Measurements from ENCODE around the gene PPFIBP1. TPM values are rescaled to one million over a fixed set of nuclear protein-coding genes. Genes with fewer than 3 reads are reported as not detected.
"Not testable (repeated sequence)": the region's sequence is repeated elsewhere in the genome, so short reads cannot be mapped to it uniquely, and the experiment has no call there.

PPFIBP1 gene
- total RNA-seq, 1 donor from 2014 or later, result 102 TPM

- Mint-ChIP-seq H3K4me1 (peaks cover 39% of the 10 kb centered on the region), H3K36me3 (peaks cover 17% of the 10 kb centered on the region)
- not testable (repeated sequence) for H3K27ac Mint-ChIP-seq; DNase-seq (ENCODE audit: low spot score in 2 of 2, unreplicated experiment in 2 of 2); H3K4me3 Mint-ChIP-seq; H3K27me3 Mint-ChIP-seq (ENCODE audit: low read depth); H3K9me3 Mint-ChIP-seq
These were observed 118.9 kb downstream of the PPFIBP1 start for GRCh38 chr12:27642892-27643291.

- H3K36me3 Mint-ChIP-seq, result peaks cover 24% of the 10 kb centered on the region
- H3K27me3 Mint-ChIP-seq (ENCODE audit: low read depth), result no peaks in the 10 kb centered on the region
- peak overlapping the region; percentile 72 for H3K27ac Mint-ChIP-seq
- H3K4me3 Mint-ChIP-seq, result no peak overlapping the region
- H3K9me3 Mint-ChIP-seq, result peaks cover 5% of the 10 kb centered on the region
- no peak for DNase-seq (ENCODE audit: low spot score in 2 of 2, unreplicated experiment in 2 of 2)
- H3K4me1 Mint-ChIP-seq, result peaks cover 39% of the 10 kb centered on the region
- no peak for TF ChIP-seq CTCF (IDR thresholded peaks at IDR 0.05; ENCODE audit: unreplicated experiment)
These were observed 120.3 kb downstream of the PPFIBP1 start for GRCh38 chr12:27644158-27644845.

- no peaks in the 10 kb centered on the region for H3K27me3 Mint-ChIP-seq (ENCODE audit: low read depth)
- peaks cover 28% of the 10 kb centered on the region for H3K36me3 Mint-ChIP-seq
- H3K4me1 Mint-ChIP-seq, result peaks cover 32% of the 10 kb centered on the region
- H3K9me3 Mint-ChIP-seq, result peaks cover 5% of the 10 kb centered on the region
- peak overlapping the region; percentile 74 for H3K27ac Mint-ChIP-seq
- DNase-seq (ENCODE audit: low spot score in 2 of 2, unreplicated experiment in 2 of 2), result no peak
- TF ChIP-seq CTCF (IDR thresholded peaks at IDR 0.05; ENCODE audit: unreplicated experiment), result no peak
- no peak overlapping the region for H3K4me3 Mint-ChIP-seq
These were observed 121.7 kb downstream of the PPFIBP1 start for GRCh38 chr12:27645671-27646070.

- Mint-ChIP-seq H3K9me3 (peaks cover 5% of the 10 kb centered on the region), H3K4me1 (peaks cover 27% of the 10 kb centered on the region), H3K27me3 (ENCODE audit: low read depth) (no peaks in the 10 kb centered on the region), H3K27ac (peak overlapping the region; percentile 74), H3K4me3 (no peak overlapping the region), H3K36me3 (peaks cover 30% of the 10 kb centered on the region)
- DNase-seq (ENCODE audit: low spot score in 2 of 2, unreplicated experiment in 2 of 2), result no peak
- no peak for TF ChIP-seq CTCF (IDR thresholded peaks at IDR 0.05; ENCODE audit: unreplicated experiment)
These were observed 122.1 kb downstream of the PPFIBP1 start for GRCh38 chr12:27646149-27646548.

- H3K9me3 Mint-ChIP-seq, result no peaks in the 10 kb centered on the region
These were observed 126.0 kb downstream of the PPFIBP1 start for GRCh38 chr12:27650011-27650410.

More at GRCh38 chr12:27650011-27650410, 126.0 kb downstream of the PPFIBP1 start:
- H3K27me3 Mint-ChIP-seq (ENCODE audit: low read depth), result no peaks in the 10 kb centered on the region
- H3K27ac Mint-ChIP-seq, result no peak overlapping the region
- no peak overlapping the region for H3K4me3 Mint-ChIP-seq
- peaks cover 18% of the 10 kb centered on the region for H3K4me1 Mint-ChIP-seq
- H3K36me3 Mint-ChIP-seq, result peaks cover 25% of the 10 kb centered on the region
- no peak for TF ChIP-seq CTCF (IDR thresholded peaks at IDR 0.05; ENCODE audit: unreplicated experiment)
- DNase-seq (ENCODE audit: low spot score in 2 of 2, unreplicated experiment in 2 of 2), result no peak
